ENCODE measurements around the gene SORCS2. TPM values are rescaled to one million over a fixed set of nuclear protein-coding genes. Genes with fewer than 3 reads are reported as not detected.
A peak's percentile ranks its signal among the peaks of the same experiment; 100 is the strongest.

The SORCS2 gene
- total and polyA plus RNA-seq, 2 experiments from 2014 or later: 0.92 to 6.9 TPM

GRCh38 chr4:7200801-7201200 lies 8.5 kb downstream of the SORCS2 start:
- Histone ChIP-seq H3K9me3 (ENCODE audit: low read depth) (no peaks in the 10 kb centered on the region), H3K4me3 (no peak overlapping the region), H3K27ac (no peak overlapping the region), H3K27me3 (no peaks in the 10 kb centered on the region), H3K4me1 (ENCODE audit: low read depth) (peaks cover 12% of the 10 kb centered on the region), H3K36me3 (no peaks in the 10 kb centered on the region)
- no peak for DNase-seq (ENCODE audit: low read depth in 1 of 2, low spot score in 1 of 2)
- TF ChIP-seq CTCF (IDR thresholded peaks at IDR 0.05; ENCODE audit: low read depth, low read length): no peak

GRCh38 chr4:7201420-7202305 lies 9.3 kb downstream of the SORCS2 start:
- no peak for TF ChIP-seq CTCF (IDR thresholded peaks at IDR 0.05; ENCODE audit: low read depth, low read length)
- Histone ChIP-seq H3K9me3 (ENCODE audit: low read depth) (no peaks in the 10 kb centered on the region), H3K4me3 (no peak overlapping the region), H3K4me1 (ENCODE audit: low read depth) (peaks cover 12% of the 10 kb centered on the region), H3K27me3 (no peaks in the 10 kb centered on the region), H3K36me3 (no peaks in the 10 kb centered on the region), H3K27ac (no peak overlapping the region)
- DNase-seq (ENCODE audit: low read depth in 1 of 2, low spot score in 1 of 2): peak in 1 of 2 donors; percentile 39

- H3K27me3 ChIP-seq: no peaks in the 10 kb centered on the region
- peak in 1 of 2 donors; percentile 53 for DNase-seq (ENCODE audit: low read depth in 1 of 2, low spot score in 1 of 2)
- H3K9me3 ChIP-seq (ENCODE audit: low read depth): no peaks in the 10 kb centered on the region
- H3K27ac ChIP-seq: no peak overlapping the region
- no peak overlapping the region for H3K4me3 ChIP-seq
- peaks cover 17% of the 10 kb centered on the region for H3K4me1 ChIP-seq (ENCODE audit: low read depth)
- no peak for TF ChIP-seq CTCF (IDR thresholded peaks at IDR 0.05; ENCODE audit: low read depth, low read length)
- no peaks in the 10 kb centered on the region for H3K36me3 ChIP-seq
These were observed 10.1 kb downstream of the SORCS2 start for GRCh38 chr4:7202411-7202810.

- Histone ChIP-seq H3K36me3 (no peaks in the 10 kb centered on the region), H3K9me3 (ENCODE audit: low read depth) (no peaks in the 10 kb centered on the region), H3K27me3 (no peaks in the 10 kb centered on the region), H3K4me1 (ENCODE audit: low read depth) (peaks cover 19% of the 10 kb centered on the region), H3K27ac (no peak overlapping the region), H3K4me3 (no peak overlapping the region)
- no peak for TF ChIP-seq CTCF (IDR thresholded peaks at IDR 0.05; ENCODE audit: low read depth, low read length)
- DNase-seq (ENCODE audit: low read depth in 1 of 2, low spot score in 1 of 2): no peak
These were observed 12.5 kb downstream of the SORCS2 start for GRCh38 chr4:7204656-7205387.

GRCh38 chr4:7206385-7206784 lies 14.0 kb downstream of the SORCS2 start:
- Histone ChIP-seq H3K9me3 (ENCODE audit: low read depth) (no peaks in the 10 kb centered on the region), H3K4me1 (ENCODE audit: low read depth) (peaks cover 15% of the 10 kb centered on the region), H3K4me3 (no peak overlapping the region), H3K27ac (no peak overlapping the region), H3K27me3 (no peaks in the 10 kb centered on the region), H3K36me3 (no peaks in the 10 kb centered on the region)
- peak in 1 of 2 donors; percentile 63 for DNase-seq (ENCODE audit: low read depth in 1 of 2, low spot score in 1 of 2)
- TF ChIP-seq CTCF (IDR thresholded peaks at IDR 0.05; ENCODE audit: low read depth, low read length): no peak

Data from cardiac muscle cell (in vitro differentiated cells and primary cell).